Activated CD4-positive, alpha-beta memory T cell treated with anti-CD3 and anti-CD28 coated beads for 36 hours (primary cell): ENCODE data around the gene LMAN1L. TPM values are rescaled to one million over a fixed set of nuclear protein-coding genes. Genes with fewer than 3 reads are reported as not detected.

Experiments
- CTCF ChIA-PET: fragments of 350-600 bp; sonication (Branson Sonifier 250); formaldehyde crosslinking; loops from one replicate; lab custom pipeline; 2021; ENCODE audit warnings: antibody characterized with exemption, inconsistent platforms; lab: Charles Lee
- POLR2A ChIA-PET: fragments of 350-600 bp; sonication (Branson Sonifier 250); formaldehyde crosslinking; loops from one replicate; lab custom pipeline; 2021; ENCODE audit warnings: antibody characterized with exemption; lab: Charles Lee
- DNase-seq: peaks from one replicate; pipeline ENCODE4 v3.0.0-alpha.2; 2020
- H3K27ac Mint-ChIP-seq: one replicate; pipeline ENCODE4 v1.8.0; 2021; ENCODE audit warnings: mixed read lengths
- H3K27me3 Mint-ChIP-seq: one replicate; pipeline ENCODE4 v1.8.0; 2021; ENCODE audit warnings: mixed read lengths
- H3K36me3 Mint-ChIP-seq: one replicate; pipeline ENCODE4 v1.8.0; 2021; ENCODE audit warnings: mixed read lengths
- H3K4me1 Mint-ChIP-seq: one replicate; pipeline ENCODE4 v1.8.0; 2021; ENCODE audit warnings: low read depth, mixed read lengths
- H3K4me3 Mint-ChIP-seq: one replicate; pipeline ENCODE4 v1.8.0; 2021; ENCODE audit warnings: mild to moderate bottlenecking, mixed read lengths
- H3K9me3 Mint-ChIP-seq: one replicate; pipeline ENCODE4 v1.8.0; 2021; ENCODE audit warnings: mixed read lengths
- intact Hi-C: fragments of 100-400 bp; cut with micrococcal nuclease; formaldehyde crosslinking; loops from one replicate; pipeline ENCODE4 v1.15.1; 2023
- total RNA-seq, 2 experiments: library from RNA; stranded (reverse); gene quantifications; one replicate each; pipeline ENCODE4 v1.2.3, GENCODE V29; 2021

Gene LMAN1L
- total RNA-seq, 2 experiments from 2014 or later: not detected

DNA sequence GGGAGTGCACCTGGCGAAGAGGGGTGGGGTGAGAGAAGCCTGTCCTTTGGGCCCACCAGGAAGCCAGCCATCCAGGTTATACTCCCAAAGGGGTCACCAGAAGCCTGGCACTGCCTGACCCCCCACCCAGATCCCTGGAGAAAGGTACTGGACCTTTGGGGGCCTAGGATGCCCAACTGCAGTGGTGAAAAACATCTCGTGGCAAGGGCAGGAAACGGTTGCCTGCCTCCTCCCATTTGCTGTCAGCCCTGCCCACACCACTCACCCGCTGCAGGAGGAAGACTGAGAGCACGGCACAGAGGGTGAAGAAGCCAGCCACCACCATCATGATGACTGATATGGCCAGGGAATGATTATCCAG is 32.6 kb downstream of the LMAN1L start:
- H3K4me3 Mint-ChIP-seq: peak overlapping the region; percentile 92
- H3K4me1 Mint-ChIP-seq: peaks cover 44% of the 10 kb centered on the region
- H3K9me3 Mint-ChIP-seq: no peaks in the 10 kb centered on the region
- ChIA-PET CTCF (interaction anchor here (0.6 to 5.3 kb wide), 9 partner anchors 25 to 208 kb away, joined by 3 to 41 read pairs (median 5); partner anchors contain the start of gene FAM219B), POLR2A (interaction anchor here (0.8 to 2.4 kb wide), 4 partner anchors 25 to 1212 kb away, joined by 3 to 9 read pairs (median 5); partner anchors contain the start of gene MPI)
- H3K36me3 Mint-ChIP-seq: peaks cover 32% of the 10 kb centered on the region
- intact Hi-C loops: loop anchor here (1.0 kb wide), 2 partner anchors 25 to 61 kb away; partner anchors contain the start of gene FAM219B
- H3K27ac Mint-ChIP-seq: peak overlapping the region; percentile 93
- H3K27me3 Mint-ChIP-seq: no peaks in the 10 kb centered on the region
- peak; percentile 78 for DNase-seq

DNA sequence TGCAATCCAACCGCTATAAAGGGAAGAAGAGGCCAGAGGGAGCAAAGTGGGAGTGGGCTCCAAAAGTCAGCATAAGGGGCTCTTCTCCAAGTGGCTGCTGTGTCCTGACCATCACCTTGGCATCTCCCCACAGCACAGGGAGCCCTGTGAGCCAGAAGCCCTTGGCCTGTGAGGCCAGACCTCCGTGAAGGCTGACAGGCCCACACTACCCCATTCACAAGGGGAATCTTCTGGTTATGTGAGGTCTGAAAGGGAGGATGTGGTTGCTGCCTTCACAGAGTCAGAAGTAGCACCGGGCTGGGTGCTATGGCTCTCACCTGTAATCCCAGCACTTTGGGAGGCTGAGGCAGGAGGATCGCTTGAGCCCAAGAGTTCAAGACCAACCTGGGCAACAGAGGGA is 32.9 kb downstream of the LMAN1L start:
- H3K4me1 Mint-ChIP-seq: peaks cover 44% of the 10 kb centered on the region
- H3K36me3 Mint-ChIP-seq: peaks cover 32% of the 10 kb centered on the region
- POLR2A ChIA-PET: interaction anchor here (1.2 kb wide), 1 partner anchor 44 kb away, joined by 6 read pairs; the partner anchor contains the start of gene MPI
- no peaks in the 10 kb centered on the region for H3K9me3 Mint-ChIP-seq
- peak overlapping the region; percentile 93 for H3K27ac Mint-ChIP-seq
- DNase-seq: peak; percentile 43
- intact Hi-C loops: loop anchor here (1.0 kb wide), 2 partner anchors 25 to 61 kb away; partner anchors contain the start of gene FAM219B
- CTCF ChIA-PET: interaction anchor here (0.6 to 5.3 kb wide), 5 partner anchors 26 to 209 kb away, joined by 3 to 41 read pairs (median 4); no protein-coding TSS in a partner anchor
- H3K27me3 Mint-ChIP-seq: no peaks in the 10 kb centered on the region
- peak overlapping the region; percentile 92 for H3K4me3 Mint-ChIP-seq

DNA sequence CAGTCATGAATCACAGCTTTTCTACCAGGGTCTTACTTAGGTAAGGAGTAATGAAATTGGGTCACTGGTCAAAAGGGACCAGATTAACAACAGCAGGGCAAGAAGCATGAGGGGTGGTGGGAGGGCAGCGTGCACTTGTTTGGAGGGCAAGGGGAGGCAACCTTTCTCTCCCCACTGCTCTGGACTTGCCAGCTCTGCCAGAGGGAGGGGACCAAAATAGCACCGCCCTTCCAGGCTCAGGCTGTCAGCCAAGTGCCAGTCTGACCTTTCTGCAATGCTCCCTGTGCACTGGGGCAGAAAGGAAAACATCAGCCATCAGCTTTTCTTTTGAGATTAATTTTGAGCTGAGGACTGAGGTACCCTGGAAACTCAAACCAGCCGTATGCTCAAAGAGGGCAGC is 34.8 kb downstream of the LMAN1L start:
- ChIA-PET POLR2A (interaction anchor here (0.7 kb wide), 1 partner anchor 26 kb away, joined by 3 read pairs; no protein-coding TSS in a partner anchor), CTCF (interaction anchor here (0.8 to 1.3 kb wide), 2 partner anchors 54 kb away, joined by 3 read pairs; no protein-coding TSS in a partner anchor)
- peaks cover 28% of the 10 kb centered on the region for H3K4me1 Mint-ChIP-seq
- no peaks in the 10 kb centered on the region for H3K27me3 Mint-ChIP-seq
- intact Hi-C loops: no loop called here
- H3K27ac Mint-ChIP-seq: peak overlapping the region; percentile 25
- no peak for DNase-seq
- no peaks in the 10 kb centered on the region for H3K9me3 Mint-ChIP-seq
- H3K4me3 Mint-ChIP-seq: no peak overlapping the region
- H3K36me3 Mint-ChIP-seq: peaks cover 27% of the 10 kb centered on the region

DNA sequence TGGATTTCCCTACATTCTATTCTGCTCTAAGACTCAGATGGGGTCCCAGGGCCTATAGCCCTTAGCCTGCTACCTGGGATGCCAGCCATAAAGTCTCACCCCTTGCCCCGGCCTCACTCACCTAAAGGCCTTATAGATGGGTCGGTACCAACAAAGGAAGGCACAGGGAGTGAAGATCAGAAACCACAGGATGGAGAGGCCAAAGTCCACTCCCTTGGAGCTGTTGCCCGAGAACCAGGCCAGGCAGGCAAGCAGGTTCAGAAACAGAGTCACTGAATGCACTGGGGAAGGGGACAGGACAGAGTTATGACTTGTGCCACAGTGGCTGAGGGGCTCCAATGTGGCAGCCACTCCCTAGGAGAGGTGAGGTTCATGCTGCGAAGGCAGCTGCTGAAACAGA is 37.8 kb downstream of the LMAN1L start:
- peaks cover 27% of the 10 kb centered on the region for H3K36me3 Mint-ChIP-seq
- no peaks in the 10 kb centered on the region for H3K27me3 Mint-ChIP-seq
- no peaks in the 10 kb centered on the region for H3K9me3 Mint-ChIP-seq
- DNase-seq: no peak
- H3K27ac Mint-ChIP-seq: no peak overlapping the region
- no peak overlapping the region for H3K4me3 Mint-ChIP-seq
- ChIA-PET POLR2A (no interaction called here), CTCF (no interaction called here)
- peaks cover 7% of the 10 kb centered on the region for H3K4me1 Mint-ChIP-seq
- intact Hi-C loops: no loop called here

DNA sequence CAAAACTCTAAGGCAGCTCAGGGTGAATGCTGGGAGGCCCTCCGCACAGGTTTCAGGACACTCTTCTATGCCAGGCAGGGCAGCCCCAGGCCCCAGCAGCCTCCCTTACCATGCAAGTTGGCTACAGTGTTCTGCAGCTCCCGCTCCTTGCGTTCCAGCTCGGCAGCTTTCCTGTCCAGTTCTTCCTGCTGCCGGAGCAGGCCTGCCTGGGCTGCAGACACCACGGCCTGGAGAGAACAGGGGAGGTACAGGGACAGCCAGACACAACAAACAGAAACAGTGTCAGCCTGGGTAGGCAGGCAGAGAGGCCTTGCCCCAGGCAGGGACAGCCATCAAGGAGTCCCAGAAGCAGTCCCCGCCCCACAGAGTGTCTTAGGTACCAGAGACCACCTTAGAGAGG is 39.3 kb downstream of the LMAN1L start:
- ChIA-PET CTCF (no interaction called here), POLR2A (no interaction called here)
- no peaks in the 10 kb centered on the region for H3K9me3 Mint-ChIP-seq
- H3K27me3 Mint-ChIP-seq: no peaks in the 10 kb centered on the region
- no peak overlapping the region for H3K27ac Mint-ChIP-seq
- H3K4me1 Mint-ChIP-seq: peaks cover 3% of the 10 kb centered on the region
- DNase-seq: no peak
- intact Hi-C loops: no loop called here
- H3K4me3 Mint-ChIP-seq: no peak overlapping the region
- H3K36me3 Mint-ChIP-seq: peaks cover 25% of the 10 kb centered on the region

DNA sequence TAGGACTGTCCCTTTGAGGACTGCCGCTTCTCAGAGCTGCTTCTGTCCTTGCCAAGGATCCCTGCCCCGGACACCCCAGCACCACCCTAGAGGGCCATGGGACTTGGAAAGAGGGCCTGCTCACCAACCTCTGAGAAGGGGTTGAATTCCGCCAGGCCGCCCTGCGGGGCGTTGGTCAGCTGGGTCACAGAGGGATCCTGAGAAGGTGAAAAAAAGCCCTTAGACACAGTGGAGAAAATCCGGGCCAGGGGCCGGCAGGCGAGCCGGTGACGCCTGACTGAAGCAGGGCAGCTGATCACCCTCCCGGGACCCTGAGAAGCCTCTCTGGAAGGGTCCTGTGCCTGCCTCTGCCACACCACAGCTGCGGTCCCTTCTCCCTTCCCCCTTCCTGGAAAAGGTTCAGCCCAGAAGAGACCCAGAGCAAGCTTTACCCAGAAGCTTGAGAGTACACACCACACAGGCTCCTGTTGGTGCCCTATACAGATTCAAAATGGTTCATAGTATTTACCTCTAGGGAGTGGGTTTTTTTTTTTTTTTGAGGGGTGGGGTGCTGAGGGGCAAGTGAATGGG is 41.9 kb downstream of the LMAN1L start:
- intact Hi-C loops: no loop called here
- Mint-ChIP-seq H3K9me3 (no peaks in the 10 kb centered on the region), H3K36me3 (peaks cover 10% of the 10 kb centered on the region), H3K4me3 (no peak overlapping the region), H3K27me3 (no peaks in the 10 kb centered on the region), H3K27ac (no peak overlapping the region), H3K4me1 (peaks cover 24% of the 10 kb centered on the region)
- ChIA-PET POLR2A (no interaction called here), CTCF (interaction anchor here (0.6 to 1.6 kb wide), 2 partner anchors 74 to 83 kb away, joined by 3 to 4 read pairs; no protein-coding TSS in a partner anchor)
- no peak for DNase-seq

DNA sequence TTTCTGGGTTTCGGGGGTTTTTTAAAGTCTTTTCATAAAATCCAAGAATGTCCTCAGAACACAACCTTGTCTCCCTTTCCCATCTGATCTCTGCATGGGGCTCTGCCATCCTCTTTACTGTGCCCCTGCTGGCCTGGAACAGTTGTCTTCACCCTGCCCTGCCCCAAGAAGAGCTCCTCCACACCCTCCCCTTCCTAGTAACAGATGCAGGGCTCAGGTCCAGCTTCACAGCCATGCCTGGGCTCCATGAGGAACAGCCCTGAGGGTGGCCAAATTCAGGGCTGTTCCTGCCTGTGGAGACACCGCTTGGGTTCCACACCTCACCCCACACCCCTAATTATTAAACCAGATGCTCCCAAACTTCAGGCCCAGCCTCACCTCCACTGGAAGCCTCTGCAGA is 43.2 kb downstream of the LMAN1L start:
- peak overlapping the region; percentile 60 for H3K27ac Mint-ChIP-seq
- no peaks in the 10 kb centered on the region for H3K27me3 Mint-ChIP-seq
- CTCF ChIA-PET: interaction anchor here (1.0 to 1.6 kb wide), 3 partner anchors 14 to 221 kb away, joined by 4 read pairs; no protein-coding TSS in a partner anchor
- no peak overlapping the region for H3K4me3 Mint-ChIP-seq
- no peak for DNase-seq
- POLR2A ChIA-PET: interaction anchor here (0.6 kb wide), 1 partner anchor 17 kb away, joined by 3 read pairs; no protein-coding TSS in a partner anchor
- no peaks in the 10 kb centered on the region for H3K9me3 Mint-ChIP-seq
- H3K4me1 Mint-ChIP-seq: peaks cover 27% of the 10 kb centered on the region
- intact Hi-C loops: no loop called here
- peaks cover 9% of the 10 kb centered on the region for H3K36me3 Mint-ChIP-seq

DNA sequence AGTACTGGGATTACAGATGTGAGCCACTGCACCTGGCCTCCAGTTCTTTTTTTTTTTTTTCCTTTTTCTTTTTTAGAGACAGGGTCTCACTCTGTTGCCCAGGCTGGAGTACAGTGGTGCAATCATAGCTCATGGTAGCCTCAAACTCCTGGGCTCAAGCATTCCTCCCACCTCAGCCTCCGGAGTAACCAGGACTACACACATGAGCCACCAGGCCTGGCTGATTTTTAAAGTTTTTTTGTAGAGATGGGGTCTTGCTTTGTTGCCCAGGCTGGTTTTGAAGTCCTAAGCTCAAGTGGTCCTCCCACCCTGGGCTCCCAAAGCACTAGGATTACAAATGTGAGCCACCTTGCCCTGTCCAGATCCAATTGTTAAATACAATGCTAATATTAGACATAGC is 43.9 kb downstream of the LMAN1L start:
- Mint-ChIP-seq H3K4me3 (no peak overlapping the region), H3K36me3 (peaks cover 9% of the 10 kb centered on the region), H3K4me1 (peaks cover 27% of the 10 kb centered on the region), H3K9me3 (no peaks in the 10 kb centered on the region), H3K27ac (peak overlapping the region; percentile 46), H3K27me3 (no peaks in the 10 kb centered on the region)
- POLR2A ChIA-PET: interaction anchor here (0.6 to 1.0 kb wide), 2 partner anchors 16 to 45 kb away, joined by 3 read pairs; no protein-coding TSS in a partner anchor
- no peak for DNase-seq
- intact Hi-C loops: no loop called here
- CTCF ChIA-PET: interaction anchor here (1.0 to 3.0 kb wide), 4 partner anchors 13 to 222 kb away, joined by 4 to 24 read pairs (median 4); no protein-coding TSS in a partner anchor

DNA sequence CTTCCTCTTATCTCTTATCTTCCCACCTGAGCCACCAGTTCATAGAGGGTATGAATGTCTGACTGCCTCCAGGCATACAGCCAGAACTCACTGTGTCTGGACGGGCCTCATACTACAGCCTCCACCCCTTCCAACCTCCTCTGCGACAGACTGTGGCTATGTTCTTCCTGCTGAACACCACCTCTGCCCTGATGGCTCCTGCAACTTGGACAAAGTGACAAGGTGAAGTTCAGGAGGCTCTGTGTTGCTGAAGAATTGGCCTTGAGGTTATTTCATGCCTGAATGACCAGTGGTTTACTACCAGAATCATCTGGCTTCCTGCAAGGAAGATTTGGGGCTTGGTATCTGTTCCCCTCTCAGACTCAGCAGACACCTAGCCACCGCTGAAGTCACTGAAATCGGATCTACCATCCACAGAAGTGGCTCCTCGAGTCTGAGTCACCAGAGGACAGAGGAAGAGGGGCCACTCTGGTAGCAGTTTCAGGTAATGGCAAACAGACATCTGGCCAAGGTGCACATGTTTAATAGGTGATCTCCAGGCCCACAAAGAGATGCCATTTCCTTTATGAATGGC is 44.5 kb downstream of the LMAN1L start:
- Mint-ChIP-seq H3K27me3 (no peaks in the 10 kb centered on the region), H3K4me3 (no peak overlapping the region), H3K9me3 (no peaks in the 10 kb centered on the region), H3K36me3 (peaks cover 4% of the 10 kb centered on the region), H3K27ac (peak overlapping the region; percentile 34), H3K4me1 (peaks cover 27% of the 10 kb centered on the region)
- intact Hi-C loops: no loop called here
- CTCF ChIA-PET: interaction anchor here (1.1 to 3.0 kb wide), 3 partner anchors 12 to 93 kb away, joined by 3 to 24 read pairs (median 4); no protein-coding TSS in a partner anchor
- POLR2A ChIA-PET: interaction anchor here (1.0 kb wide), 1 partner anchor 45 kb away, joined by 3 read pairs; no protein-coding TSS in a partner anchor
- DNase-seq: no peak

DNA sequence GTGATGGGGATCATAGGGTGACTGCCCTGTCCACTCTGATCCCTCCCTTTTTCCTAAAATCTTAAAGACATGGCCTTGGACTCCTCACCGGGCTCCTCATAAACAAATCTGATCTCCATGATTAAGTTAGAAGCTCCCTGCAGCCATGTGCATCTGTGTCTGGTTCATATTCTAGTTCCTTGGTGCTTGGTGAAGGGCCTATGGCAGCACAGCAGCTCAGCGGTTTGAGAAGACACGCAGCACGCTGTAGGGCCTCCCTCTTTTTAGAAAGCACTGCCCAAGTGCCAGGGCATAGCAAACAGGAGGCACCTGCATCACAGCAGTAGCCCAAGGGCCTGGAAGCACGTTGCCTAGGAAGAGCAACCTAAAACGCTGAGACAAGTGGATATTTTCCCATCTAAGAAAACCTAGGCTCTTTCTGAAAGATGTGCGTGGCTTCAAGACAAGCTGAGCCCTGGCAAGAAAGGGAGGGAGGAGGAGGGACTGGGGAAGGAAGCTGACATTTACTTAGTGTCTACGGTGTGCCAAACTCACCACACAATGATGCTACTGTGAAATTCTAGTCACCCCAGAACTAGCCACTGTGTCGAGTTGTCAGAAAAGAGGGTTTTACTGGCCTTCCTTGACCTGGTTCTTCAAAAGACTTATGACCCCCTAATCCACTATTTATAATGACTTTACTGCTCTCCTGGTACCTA is 45.2 kb downstream of the LMAN1L start:
- no peak overlapping the region for H3K4me3 Mint-ChIP-seq
- H3K36me3 Mint-ChIP-seq: peaks cover 4% of the 10 kb centered on the region
- peak overlapping the region; percentile 34 for H3K27ac Mint-ChIP-seq
- H3K27me3 Mint-ChIP-seq: no peaks in the 10 kb centered on the region
- ChIA-PET CTCF (interaction anchor here (1.0 to 3.0 kb wide), 3 partner anchors 12 to 93 kb away, joined by 3 to 24 read pairs (median 5); no protein-coding TSS in a partner anchor), POLR2A (interaction anchor here (0.9 to 1.0 kb wide), 2 partner anchors 12 to 13 kb away, joined by 3 to 4 read pairs; no protein-coding TSS in a partner anchor)
- intact Hi-C loops: no loop called here
- peaks cover 27% of the 10 kb centered on the region for H3K4me1 Mint-ChIP-seq
- DNase-seq: no peak
- no peaks in the 10 kb centered on the region for H3K9me3 Mint-ChIP-seq

DNA sequence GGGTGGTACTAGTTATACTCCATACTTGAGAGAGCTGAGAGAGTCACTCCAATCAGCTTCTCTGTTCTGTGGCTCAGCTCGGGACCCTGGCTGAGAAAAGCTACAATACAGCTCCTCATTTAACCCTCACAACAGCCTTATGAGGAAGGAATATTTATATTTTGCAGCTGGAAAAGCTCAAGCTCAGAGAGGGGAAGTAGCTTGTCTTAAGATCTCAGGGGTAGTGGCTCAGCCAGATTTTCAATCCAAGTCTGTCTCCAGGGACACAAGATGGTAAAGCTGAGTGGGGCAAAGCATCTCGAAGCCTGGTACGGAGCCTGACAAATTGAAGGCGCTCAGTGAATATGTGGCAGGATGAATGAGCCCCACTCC is 45.7 kb downstream of the LMAN1L start:
- DNase-seq: no peak
- Mint-ChIP-seq H3K27me3 (no peaks in the 10 kb centered on the region), H3K4me1 (peaks cover 27% of the 10 kb centered on the region), H3K36me3 (peaks cover 2% of the 10 kb centered on the region), H3K4me3 (no peak overlapping the region), H3K9me3 (no peaks in the 10 kb centered on the region), H3K27ac (peak overlapping the region; percentile 34)
- intact Hi-C loops: no loop called here
- ChIA-PET POLR2A (interaction anchor here (0.9 to 1.0 kb wide), 2 partner anchors 11 to 13 kb away, joined by 3 to 4 read pairs; no protein-coding TSS in a partner anchor), CTCF (interaction anchor here (1.0 to 3.0 kb wide), 3 partner anchors 11 to 92 kb away, joined by 3 to 24 read pairs (median 5); no protein-coding TSS in a partner anchor)
